PFSK-1 (cell line): Measurements from ENCODE around the gene DHPS.
A peak's percentile ranks its signal among the peaks of the same experiment; 100 is the strongest.

ENCODE experiments used
- POLR2AphosphoS5 ChIP-seq: IDR thresholded peaks from 2 replicates; pipeline ENCODE4 v1.6.1; 2012; ENCODE audit warnings: low read depth, mild to moderate bottlenecking, control low read depth, low read length, moderate library complexity
- REST ChIP-seq, 2 experiments: IDR thresholded peaks; 2 replicates each; pipeline versions ENCODE4 v1.6.1 to v1.8.0; 2011 to 2012; ENCODE audit warnings: low read depth in 2 of 2, low read length in 2 of 2, control low read depth in 1 of 2, inconsistent platforms in 1 of 2, mild to moderate bottlenecking in 1 of 2, moderate library complexity in 1 of 2; ENCODE audit not compliant: insufficient read depth in 1 of 2
- SIN3A ChIP-seq: IDR thresholded peaks from 2 replicates; pipeline ENCODE4 v1.6.1; 2012; ENCODE audit warnings: mild to moderate bottlenecking, low read length, moderate library complexity, borderline replicate concordance; ENCODE audit not compliant: insufficient read depth

- TF ChIP-seq REST (IDR thresholded peaks at IDR 0.05; ENCODE audit: insufficient read depth in 1 of 2, low read depth in 2 of 2, low read length in 2 of 2) (no peak), SIN3A (no peak), POLR2AphosphoS5 (0 out of 2 replicates have a peak, but pooled peaks have one; percentile 35)
These were observed 20.1 kb upstream of the DHPS start for GRCh38 chr19:12701596-12702282.
